Mesenchymal stem cell (in vitro differentiated cells and primary cell): ENCODE data around the gene STK33.

ENCODE experiments used
- DNase-seq: peaks from one replicate; pipeline ENCODE4 v3.0.0-alpha.2; 2013
- H2AFZ ChIP-seq: one replicate; pipeline ENCODE4 v1.6.1; 2013; ENCODE audit warnings: low read depth, mild to moderate bottlenecking, control low read depth, inconsistent platforms, low read length, moderate library complexity
- H2AK5ac ChIP-seq: 2 replicates; pipeline ENCODE4 v1.6.1; 2013; ENCODE audit warnings: low read length, moderate library complexity, mild to moderate bottlenecking, inconsistent platforms; ENCODE audit not compliant: severe bottlenecking
- H2BK120ac ChIP-seq: one replicate; pipeline ENCODE4 v1.6.1; 2013; ENCODE audit warnings: low read depth, mild to moderate bottlenecking, inconsistent platforms, low read length, moderate library complexity
- H2BK12ac ChIP-seq, 2 experiments: one replicate each; pipeline ENCODE4 v1.6.1; 2013; ENCODE audit warnings: inconsistent platforms in 2 of 2, low read length in 2 of 2, mild to moderate bottlenecking in 2 of 2, moderate library complexity in 2 of 2, control low read depth in 1 of 2
- H2BK15ac ChIP-seq: one replicate; pipeline ENCODE4 v1.6.1; 2013; ENCODE audit warnings: mild to moderate bottlenecking, low read depth, inconsistent platforms; ENCODE audit not compliant: poor library complexity, severe bottlenecking
- H2BK5ac ChIP-seq: 2 replicates; pipeline ENCODE4 v1.6.1; 2013; ENCODE audit warnings: low read depth, mild to moderate bottlenecking, low read length, control low read depth, inconsistent platforms; ENCODE audit not compliant: poor library complexity, severe bottlenecking
- H3K14ac ChIP-seq, 2 experiments: one replicate each; pipeline ENCODE4 v1.6.1; 2013; ENCODE audit warnings: inconsistent platforms in 2 of 2, low read length in 2 of 2, control low read depth in 1 of 2, mild to moderate bottlenecking in 1 of 2, moderate library complexity in 1 of 2
- H3K18ac ChIP-seq, 2 experiments: one replicate each; pipeline ENCODE4 v1.6.1; 2013; ENCODE audit warnings: inconsistent platforms in 2 of 2, low read length in 2 of 2, control low read depth in 1 of 2, low read depth in 1 of 2, mild to moderate bottlenecking in 1 of 2
- H3K23ac ChIP-seq, 2 experiments: one replicate each; pipeline ENCODE4 v1.6.1; 2013; ENCODE audit warnings: inconsistent platforms in 2 of 2, low read length in 2 of 2, mild to moderate bottlenecking in 2 of 2, moderate library complexity in 2 of 2, control low read depth in 1 of 2
- H3K27ac ChIP-seq: 2 replicates; pipeline ENCODE4 v1.5.1; 2013; ENCODE audit warnings: mild to moderate bottlenecking, moderate library complexity, low read length, control low read depth, inconsistent platforms; ENCODE audit not compliant: poor library complexity, severe bottlenecking
- H3K27me3 ChIP-seq, 2 experiments: 2 replicates each; pipeline versions ENCODE4 v1.6.1 to v1.7.0; 2013; ENCODE audit warnings: low read length in 2 of 2, mild to moderate bottlenecking in 2 of 2, moderate library complexity in 2 of 2, control low read depth in 1 of 2, inconsistent platforms in 1 of 2; ENCODE audit not compliant: control insufficient read depth in 1 of 2, insufficient read depth in 1 of 2
- H3K36me3 ChIP-seq, 2 experiments: 2 replicates each; pipeline versions ENCODE4 v1.6.1 to v1.7.0; 2013; ENCODE audit warnings: low read length in 2 of 2, control low read depth in 1 of 2, inconsistent platforms in 1 of 2, low read depth in 1 of 2, mild to moderate bottlenecking in 1 of 2; ENCODE audit not compliant: insufficient read depth in 2 of 2, control insufficient read depth in 1 of 2
- H3K4ac ChIP-seq, 2 experiments: one replicate each; pipeline ENCODE4 v1.6.1; 2013; ENCODE audit warnings: inconsistent platforms in 2 of 2, low read length in 2 of 2, mild to moderate bottlenecking in 2 of 2, moderate library complexity in 2 of 2, control low read depth in 1 of 2, low read depth in 1 of 2
- H3K4me1 ChIP-seq: 2 replicates; pipeline ENCODE4 v1.6.1; 2013; ENCODE audit warnings: low read depth, low read length, control low read depth; ENCODE audit not compliant: control insufficient read depth, insufficient read depth
- H3K4me2 ChIP-seq: 2 replicates; pipeline ENCODE4 v1.6.1; 2013; ENCODE audit warnings: low read length, mild to moderate bottlenecking, inconsistent platforms; ENCODE audit not compliant: poor library complexity, severe bottlenecking
- H3K4me3 ChIP-seq, 2 experiments: 2 replicates each; pipeline versions ENCODE4 v1.5.1 to v1.7.0; 2013; ENCODE audit warnings: low read length in 2 of 2, mild to moderate bottlenecking in 2 of 2, control low read depth in 1 of 2, low read depth in 1 of 2; ENCODE audit not compliant: insufficient read depth in 1 of 2
- H3K79me1 ChIP-seq: replicated peaks from 2 replicates; pipeline ENCODE4 v1.6.1; 2013; ENCODE audit warnings: mild to moderate bottlenecking, control low read depth, low read length, inconsistent platforms; ENCODE audit not compliant: poor library complexity, severe bottlenecking
- H3K9ac ChIP-seq: 2 replicates; pipeline ENCODE4 v1.7.0; 2013; ENCODE audit warnings: mild to moderate bottlenecking, low read length, moderate library complexity
- H3K9me3 ChIP-seq: 2 replicates; pipeline ENCODE4 v1.7.0; 2013; ENCODE audit warnings: mild to moderate bottlenecking, low read length; ENCODE audit not compliant: control insufficient read depth
- H4K8ac ChIP-seq: one replicate; pipeline ENCODE4 v1.6.1; 2013; ENCODE audit warnings: inconsistent platforms, mild to moderate bottlenecking, low read length, moderate library complexity
- H4K91ac ChIP-seq: one replicate; pipeline ENCODE4 v1.6.1; 2013; ENCODE audit warnings: mild to moderate bottlenecking, low read length, inconsistent platforms
- WGBS: methylation state at CpG from one replicate; pipeline ENCODE4 v1.1.7; 2013; ENCODE audit warnings: mixed read lengths; 5-methylcytosine and 5-hydroxymethylcytosine counted together

STK33 gene

DNA sequence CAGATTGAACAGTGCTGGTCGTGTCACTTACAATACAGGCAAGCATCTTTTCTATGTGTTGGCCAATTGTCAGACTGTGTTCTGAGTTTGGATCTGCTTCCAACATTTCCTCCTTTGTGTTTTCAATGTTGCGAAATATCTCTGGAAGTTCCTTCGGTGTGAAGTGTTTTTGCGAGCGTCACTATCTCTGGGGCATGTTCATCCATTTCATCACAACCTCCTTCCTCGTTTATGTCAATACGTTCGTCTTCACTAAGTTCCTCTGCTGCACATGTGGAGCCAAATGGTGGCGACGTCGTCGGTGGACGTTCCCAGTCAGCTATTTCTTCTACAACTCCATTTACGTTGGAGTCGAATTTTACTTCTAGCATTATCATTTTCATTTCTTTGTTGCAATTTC lies 230.1 kb downstream of the STK33 start:
- H3K9ac ChIP-seq, result no peak overlapping the region
- H4K8ac ChIP-seq, result no peak overlapping the region
- no peak overlapping the region for H3K14ac ChIP-seq
- H3K4me2 ChIP-seq, result no peak overlapping the region
- H3K4me3 ChIP-seq, result no peak overlapping the region
- H4K91ac ChIP-seq, result no peak overlapping the region
- H3K18ac ChIP-seq, result no peak overlapping the region
- DNase-seq, result no peak
- no peaks in the 10 kb centered on the region for H3K36me3 ChIP-seq
- no peak overlapping the region for H3K4ac ChIP-seq
- H2BK12ac ChIP-seq, result no peak overlapping the region
- 84% methylated on average over 13 of the region's 15 CpGs for WGBS
- H2BK120ac ChIP-seq, result no peak overlapping the region
- H3K23ac ChIP-seq, result no peak overlapping the region
- no peak overlapping the region for H2AK5ac ChIP-seq
- no peaks in the 10 kb centered on the region for H3K4me1 ChIP-seq
- H3K27me3 ChIP-seq, result peaks cover 10 to 82% of the 10 kb centered on the region in 2 experiments
- no peak overlapping the region for H2BK5ac ChIP-seq
- H3K9me3 ChIP-seq, result no peaks in the 10 kb centered on the region
- H2BK15ac ChIP-seq, result no peak overlapping the region
- no peak overlapping the region for H3K27ac ChIP-seq
- no peaks in the 10 kb centered on the region for H3K79me1 ChIP-seq
- no peak overlapping the region for H2AFZ ChIP-seq

DNA sequence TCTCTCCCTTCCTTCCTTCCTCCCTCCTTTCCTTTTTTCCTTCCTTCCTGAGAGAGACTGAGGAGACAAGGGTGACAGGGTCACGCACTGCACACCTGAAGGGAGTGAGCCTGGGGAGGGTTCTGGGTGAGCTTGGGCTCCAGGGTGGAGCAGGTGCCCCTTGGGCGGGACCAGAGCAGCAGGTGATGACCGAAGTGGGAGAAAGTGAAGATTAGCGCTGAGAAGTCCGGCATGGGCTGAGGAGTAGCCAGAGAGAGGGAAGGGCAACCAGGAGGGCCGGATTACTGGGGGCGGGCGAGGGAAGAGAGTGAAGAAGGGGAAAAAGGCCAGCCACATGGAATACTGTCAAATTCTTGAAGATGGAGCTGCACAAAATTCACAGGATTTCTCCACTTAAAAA lies 231.1 kb downstream of the STK33 start:
- Histone ChIP-seq H3K27me3 (peaks cover 14 to 72% of the 10 kb centered on the region in 2 experiments), H3K4me2 (no peak overlapping the region), H3K36me3 (no peaks in the 10 kb centered on the region), H2BK12ac (no peak overlapping the region), H2BK5ac (no peak overlapping the region), H3K79me1 (no peaks in the 10 kb centered on the region), H2BK15ac (no peak overlapping the region), H3K4me1 (no peaks in the 10 kb centered on the region), H3K9ac (no peak overlapping the region), H3K4me3 (no peak overlapping the region), H4K91ac (no peak overlapping the region), H2BK120ac (no peak overlapping the region), H3K18ac (no peak overlapping the region), H3K23ac (no peak overlapping the region), H4K8ac (no peak overlapping the region), H3K4ac (no peak overlapping the region), H2AFZ (no peak overlapping the region), H3K14ac (no peak overlapping the region), H3K9me3 (no peaks in the 10 kb centered on the region), H2AK5ac (no peak overlapping the region), H3K27ac (no peak overlapping the region)
- WGBS, result 53% methylated on average over 6 of the region's 8 CpGs
- DNase-seq, result no peak

DNA sequence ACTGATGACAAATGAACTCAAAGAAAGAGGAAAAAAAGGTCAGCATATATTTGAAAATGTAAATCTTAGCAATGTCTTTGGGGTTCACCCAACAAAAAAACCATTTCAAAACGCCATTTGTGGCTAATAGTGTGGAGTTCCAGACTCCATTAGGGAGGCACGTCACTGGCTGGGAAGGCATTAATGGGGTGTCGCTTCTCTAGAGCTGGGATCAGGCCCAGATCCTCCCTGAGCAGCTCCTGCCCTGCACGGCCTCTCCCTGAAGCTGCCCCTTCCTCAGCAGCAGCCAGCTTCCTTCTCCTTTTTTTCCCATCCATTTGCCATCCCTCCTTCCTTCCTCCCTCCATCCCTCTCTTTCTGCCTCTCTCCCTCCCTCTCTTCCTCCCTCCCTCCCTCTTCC lies 231.5 kb downstream of the STK33 start:
- H3K27ac ChIP-seq, result no peak overlapping the region
- no peak overlapping the region for H3K14ac ChIP-seq
- DNase-seq, result no peak
- WGBS, result 45% methylated on average over 4 of the region's 4 CpGs
- no peak overlapping the region for H3K18ac ChIP-seq
- H3K9me3 ChIP-seq, result no peaks in the 10 kb centered on the region
- no peak overlapping the region for H3K23ac ChIP-seq
- H3K79me1 ChIP-seq, result no peaks in the 10 kb centered on the region
- H4K91ac ChIP-seq, result no peak overlapping the region
- no peaks in the 10 kb centered on the region for H3K4me1 ChIP-seq
- no peak overlapping the region for H3K4me2 ChIP-seq
- H2BK15ac ChIP-seq, result no peak overlapping the region
- no peak overlapping the region for H4K8ac ChIP-seq
- no peak overlapping the region for H3K9ac ChIP-seq
- H2BK5ac ChIP-seq, result no peak overlapping the region
- no peak overlapping the region for H3K4me3 ChIP-seq
- H3K36me3 ChIP-seq, result no peaks in the 10 kb centered on the region
- no peak overlapping the region for H2AK5ac ChIP-seq
- H2BK120ac ChIP-seq, result no peak overlapping the region
- H2BK12ac ChIP-seq, result no peak overlapping the region
- H3K27me3 ChIP-seq, result peaks cover 14 to 71% of the 10 kb centered on the region in 2 experiments
- H2AFZ ChIP-seq, result no peak overlapping the region
- no peak overlapping the region for H3K4ac ChIP-seq

DNA sequence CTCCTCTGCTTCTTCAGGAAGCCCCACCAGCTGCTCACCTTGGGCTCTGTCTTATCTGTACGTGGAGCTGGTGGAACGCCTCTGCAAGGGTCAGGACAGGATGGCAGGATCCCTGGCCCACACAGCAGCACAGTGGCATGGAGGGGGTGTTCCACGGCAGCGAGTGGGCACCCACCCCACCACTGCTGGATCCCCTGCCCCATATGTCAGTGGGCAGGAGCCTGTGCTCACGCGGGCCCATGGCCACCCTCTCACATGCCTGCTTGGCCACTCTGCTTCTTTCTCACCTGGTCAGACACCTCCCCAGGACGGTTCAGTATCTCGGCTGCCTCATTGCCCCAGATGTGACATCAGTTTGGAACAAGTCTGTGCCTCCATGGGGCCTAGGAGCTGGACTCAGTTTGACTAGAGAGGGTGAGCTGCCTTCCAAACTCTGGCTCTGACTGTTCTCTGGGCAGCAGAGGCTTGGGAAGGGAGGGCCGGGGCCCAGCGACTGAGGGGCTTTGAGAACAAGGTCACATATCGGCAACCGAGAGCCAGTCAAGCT lies 232.3 kb downstream of the STK33 start:
- Histone ChIP-seq H3K36me3 (no peaks in the 10 kb centered on the region), H3K14ac (no peak overlapping the region), H3K4me3 (no peak overlapping the region), H4K8ac (no peak overlapping the region), H3K27me3 (peaks cover 16 to 70% of the 10 kb centered on the region in 2 experiments), H3K79me1 (no peaks in the 10 kb centered on the region), H2BK120ac (no peak overlapping the region), H2BK5ac (no peak overlapping the region), H3K27ac (no peak overlapping the region), H3K4me1 (peaks cover 1% of the 10 kb centered on the region), H3K4ac (no peak overlapping the region), H2AK5ac (no peak overlapping the region), H4K91ac (no peak overlapping the region), H3K9ac (no peak overlapping the region), H3K9me3 (no peaks in the 10 kb centered on the region), H3K4me2 (no peak overlapping the region), H2AFZ (no peak overlapping the region), H2BK12ac (no peak overlapping the region), H3K23ac (no peak overlapping the region), H3K18ac (no peak overlapping the region), H2BK15ac (no peak overlapping the region)
- no peak for DNase-seq
- 80% methylated on average over 12 of the region's 12 CpGs for WGBS
